HUES64 (cell line): ENCODE results near the gene APOH.

Experiments used
- H3K27ac ChIP-seq: 2 replicates; pipeline ENCODE4 v1.7.0; 2013; ENCODE audit warnings: low read depth, low read length, inconsistent platforms
- H3K27me3 ChIP-seq: 2 replicates; pipeline ENCODE4 v1.6.1; 2013; ENCODE audit warnings: mild to moderate bottlenecking, low read length; ENCODE audit not compliant: insufficient read depth
- H3K36me3 ChIP-seq: 2 replicates; pipeline ENCODE4 v1.6.1; 2013; ENCODE audit warnings: mild to moderate bottlenecking, low read length; ENCODE audit not compliant: insufficient read depth
- H3K4me1 ChIP-seq: 2 replicates; pipeline ENCODE4 v1.6.1; 2013; ENCODE audit warnings: mild to moderate bottlenecking, low read length, moderate library complexity; ENCODE audit not compliant: insufficient read depth
- H3K4me3 ChIP-seq: 2 replicates; pipeline ENCODE4 v1.5.1; 2013; ENCODE audit warnings: mild to moderate bottlenecking, low read length, moderate library complexity
- H3K9ac ChIP-seq: 2 replicates; pipeline ENCODE4 v1.6.1; 2013; ENCODE audit warnings: mild to moderate bottlenecking, low read depth, low read length
- H3K9me3 ChIP-seq: 2 replicates; pipeline ENCODE4 v1.6.1; 2013; ENCODE audit warnings: low read depth, low read length; ENCODE audit not compliant: insufficient read depth
- WGBS: fragments of 150-250, 120-280 bp; methylation state at CpG from one replicate; pipeline ENCODE4 v1.1.7; 2013; ENCODE audit warnings: missing lambda C conversion rate; 5-methylcytosine and 5-hydroxymethylcytosine counted together

Gene APOH

GRCh38 chr17:66214884-66215528, 14.2 kb downstream of the APOH start:
- Histone ChIP-seq H3K4me3 (no peak overlapping the region), H3K9ac (no peak overlapping the region), H3K4me1 (no peaks in the 10 kb centered on the region), H3K36me3 (no peaks in the 10 kb centered on the region), H3K27me3 (no peaks in the 10 kb centered on the region), H3K9me3 (no peaks in the 10 kb centered on the region), H3K27ac (no peak overlapping the region)
- 90% methylated on average over 5 of the region's 5 CpGs for WGBS

- H3K36me3 ChIP-seq, result no peaks in the 10 kb centered on the region
- no peak overlapping the region for H3K4me3 ChIP-seq
- peaks cover 8% of the 10 kb centered on the region; the same call in 1 of the 2 replicates for H3K4me1 ChIP-seq
- WGBS, result 94% methylated on average over 9 of the region's 9 CpGs
- no peak overlapping the region for H3K9ac ChIP-seq
- no peak overlapping the region for H3K27ac ChIP-seq
- no peaks in the 10 kb centered on the region for H3K27me3 ChIP-seq
- H3K9me3 ChIP-seq, result peaks cover 3% of the 10 kb centered on the region; the same call in 1 of the 2 replicates
Observed at GRCh38 chr17:66211047-66211810, 18.0 kb downstream of the APOH start.

- no peak overlapping the region for H3K4me3 ChIP-seq
- peaks cover 3% of the 10 kb centered on the region; the same call in 1 of the 2 replicates for H3K9me3 ChIP-seq
- 93% methylated on average over 2 of the region's 2 CpGs for WGBS
- no peak overlapping the region for H3K27ac ChIP-seq
- no peaks in the 10 kb centered on the region for H3K27me3 ChIP-seq
- H3K9ac ChIP-seq, result no peak overlapping the region
- H3K36me3 ChIP-seq, result no peaks in the 10 kb centered on the region
- H3K4me1 ChIP-seq, result peaks cover 8% of the 10 kb centered on the region; the same call in 1 of the 2 replicates
Observed at GRCh38 chr17:66210208-66210574, 19.0 kb downstream of the APOH start.

GRCh38 chr17:66207936-66208335, 21.3 kb downstream of the APOH start:
- Histone ChIP-seq H3K9ac (no peak overlapping the region), H3K36me3 (no peaks in the 10 kb centered on the region), H3K9me3 (peaks cover 3% of the 10 kb centered on the region; the same call in 1 of the 2 replicates), H3K4me1 (peaks cover 8% of the 10 kb centered on the region; the same call in 1 of the 2 replicates), H3K4me3 (no peak overlapping the region), H3K27ac (no peak overlapping the region), H3K27me3 (no peaks in the 10 kb centered on the region)

GRCh38 chr17:66203274-66204015, 25.8 kb downstream of the APOH start:
- WGBS, result 89% methylated on average over 8 of the region's 8 CpGs

GRCh38 chr17:66200685-66201092, 28.5 kb downstream of the APOH start:
- Histone ChIP-seq H3K9me3 (no peaks in the 10 kb centered on the region), H3K27me3 (no peaks in the 10 kb centered on the region), H3K36me3 (no peaks in the 10 kb centered on the region), H3K4me3 (no peak overlapping the region), H3K27ac (no peak overlapping the region), H3K4me1 (no peaks in the 10 kb centered on the region), H3K9ac (no peak overlapping the region)
- WGBS, result 37% methylated on average over 3 of the region's 3 CpGs

More at GRCh38 chr17:66203274-66204015, 25.8 kb downstream of the APOH start:
- Histone ChIP-seq H3K4me1 (no peaks in the 10 kb centered on the region), H3K36me3 (no peaks in the 10 kb centered on the region), H3K27me3 (no peaks in the 10 kb centered on the region), H3K4me3 (no peak overlapping the region), H3K27ac (no peak overlapping the region), H3K9me3 (no peaks in the 10 kb centered on the region; the same call in 1 of the 2 replicates), H3K9ac (no peak overlapping the region)

- Histone ChIP-seq H3K27me3 (no peaks in the 10 kb centered on the region), H3K4me3 (no peak overlapping the region), H3K4me1 (no peaks in the 10 kb centered on the region), H3K9me3 (no peaks in the 10 kb centered on the region), H3K9ac (no peak overlapping the region), H3K27ac (no peak overlapping the region), H3K36me3 (no peaks in the 10 kb centered on the region)
- 95% methylated on average over 8 of the region's 8 CpGs for WGBS
Observed at GRCh38 chr17:66198242-66198641, 31.0 kb downstream of the APOH start.

GRCh38 chr17:66192378-66192687, 36.9 kb downstream of the APOH start:
- Histone ChIP-seq H3K9ac (no peak overlapping the region), H3K27ac (no peak overlapping the region), H3K4me1 (peaks cover 9% of the 10 kb centered on the region; the same call in 1 of the 2 replicates), H3K27me3 (peaks cover 5% of the 10 kb centered on the region; the same call in 1 of the 2 replicates), H3K4me3 (peak overlapping the region; percentile 77), H3K36me3 (no peaks in the 10 kb centered on the region), H3K9me3 (no peaks in the 10 kb centered on the region)
- WGBS, result 15% methylated on average over 10 of the region's 10 CpGs

GRCh38 chr17:66191593-66192377, 37.4 kb downstream of the APOH start, which contains the start of gene CEP112:
Gene CEP112 (minus strand): TSS chr17:66192133.
- peak within 1 kb of the TSS; percentile 77 for H3K4me3 ChIP-seq
- no peaks in the 10 kb centered on the region for H3K36me3 ChIP-seq
- H3K4me1 ChIP-seq, result peaks cover 9% of the 10 kb centered on the region; the same call in 1 of the 2 replicates
- H3K27ac ChIP-seq, result no peak within 1 kb of the TSS; the same call in 1 of the 2 replicates
- WGBS, result under 1% methylated on average over 83 of the region's 83 CpGs
- peak within 1 kb of the TSS; percentile 58 for H3K9ac ChIP-seq
- peaks cover 5% of the 10 kb centered on the region; the same call in 1 of the 2 replicates for H3K27me3 ChIP-seq
- H3K9me3 ChIP-seq, result no peaks in the 10 kb centered on the region

GRCh38 chr17:66190738-66191592, 38.2 kb downstream of the APOH start:
- Histone ChIP-seq H3K27me3 (peaks cover 5% of the 10 kb centered on the region; the same call in 1 of the 2 replicates), H3K4me1 (peaks cover 9% of the 10 kb centered on the region; the same call in 1 of the 2 replicates), H3K27ac (no peak overlapping the region; the same call in 1 of the 2 replicates), H3K4me3 (peak overlapping the region; percentile 77), H3K9ac (peak overlapping the region; percentile 58), H3K9me3 (no peaks in the 10 kb centered on the region), H3K36me3 (no peaks in the 10 kb centered on the region)
- WGBS, result 47% methylated on average over 15 of the region's 16 CpGs
